ENCODE data around the gene TPSG1.

TPSG1 gene

DNA sequence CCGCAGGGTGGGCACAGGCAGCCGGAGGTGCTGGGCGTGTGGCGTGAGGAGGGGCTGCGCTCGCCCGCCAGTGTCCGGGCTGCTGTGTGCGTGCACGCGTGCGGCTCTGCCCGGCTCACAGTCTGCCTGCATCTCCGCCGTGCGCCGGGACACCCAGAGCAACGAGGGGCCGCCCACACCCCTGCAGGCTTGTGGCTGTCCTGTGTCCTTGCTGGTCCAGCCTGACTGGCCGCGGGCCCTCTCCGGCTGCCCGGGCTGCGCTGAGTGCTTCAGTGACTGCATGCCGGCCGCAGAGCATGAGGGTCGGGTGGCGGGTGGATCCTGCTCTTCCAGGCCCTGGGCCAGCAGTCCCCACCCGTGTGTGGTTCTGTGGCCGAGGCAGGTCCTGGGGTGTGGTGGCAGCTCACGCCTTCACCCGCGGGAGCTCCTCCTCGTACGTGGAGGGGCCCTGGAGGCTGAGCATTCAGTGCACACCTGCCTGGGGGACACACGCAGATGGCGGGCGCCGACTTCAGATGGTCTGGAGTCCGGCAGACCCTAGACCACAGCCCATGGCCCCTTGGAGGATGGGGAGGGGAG is 12.4 kb downstream of the TPSG1 start:
- H2AFZ ChIP-seq (ENCODE audit: low read depth, low read length, severe bottlenecking) = no peak overlapping the region
- no peaks in the 10 kb centered on the region for H3K9me3 ChIP-seq (ENCODE audit: insufficient read depth, low read length)
- no peaks in the 10 kb centered on the region for H3K36me3 ChIP-seq (ENCODE audit: low read length)
- no peak for TF ChIP-seq EZH2phosphoT487 (conservative IDR thresholded peaks at IDR 0.05; ENCODE audit: low read length)
- TF ChIP-seq, protein P1, sequence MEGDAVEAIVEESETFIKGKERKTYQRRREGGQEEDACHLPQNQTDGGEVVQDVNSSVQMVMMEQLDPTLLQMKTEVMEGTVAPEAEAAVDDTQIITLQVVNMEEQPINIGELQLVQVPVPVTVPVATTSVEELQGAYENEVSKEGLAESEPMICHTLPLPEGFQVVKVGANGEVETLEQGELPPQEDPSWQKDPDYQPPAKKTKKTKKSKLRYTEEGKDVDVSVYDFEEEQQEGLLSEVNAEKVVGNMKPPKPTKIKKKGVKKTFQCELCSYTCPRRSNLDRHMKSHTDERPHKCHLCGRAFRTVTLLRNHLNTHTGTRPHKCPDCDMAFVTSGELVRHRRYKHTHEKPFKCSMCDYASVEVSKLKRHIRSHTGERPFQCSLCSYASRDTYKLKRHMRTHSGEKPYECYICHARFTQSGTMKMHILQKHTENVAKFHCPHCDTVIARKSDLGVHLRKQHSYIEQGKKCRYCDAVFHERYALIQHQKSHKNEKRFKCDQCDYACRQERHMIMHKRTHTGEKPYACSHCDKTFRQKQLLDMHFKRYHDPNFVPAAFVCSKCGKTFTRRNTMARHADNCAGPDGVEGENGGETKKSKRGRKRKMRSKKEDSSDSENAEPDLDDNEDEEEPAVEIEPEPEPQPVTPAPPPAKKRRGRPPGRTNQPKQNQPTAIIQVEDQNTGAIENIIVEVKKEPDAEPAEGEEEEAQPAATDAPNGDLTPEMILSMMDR (IDR thresholded peaks at IDR 0.05; ENCODE audit: insufficient read depth, low read length, poor library complexity, severe bottlenecking) = no peak
- no peak overlapping the region for H3K4me3 ChIP-seq (ENCODE audit: insufficient read depth, low read length, poor library complexity, severe bottlenecking)
- no peaks in the 10 kb centered on the region for H3K27me3 ChIP-seq (ENCODE audit: low read length)
- H4K20me1 ChIP-seq (ENCODE audit: low read depth, low read length) = no peaks in the 10 kb centered on the region
- no peaks in the 10 kb centered on the region for H3K79me2 ChIP-seq (ENCODE audit: insufficient read depth, low read length)
- no peak overlapping the region for H3K9ac ChIP-seq (ENCODE audit: low read length)
- no peaks in the 10 kb centered on the region for H3K9me2 ChIP-seq (replicated peaks; ENCODE audit: insufficient read depth, low read length)
- H3F3A ChIP-seq (ENCODE audit: insufficient read depth) = no peaks in the 10 kb centered on the region
- H3K4me2 ChIP-seq (ENCODE audit: low read depth, low read length, poor library complexity, severe bottlenecking) = no peak overlapping the region
- no peak overlapping the region for H3K27ac ChIP-seq (ENCODE audit: low read depth, low read length)

DNA sequence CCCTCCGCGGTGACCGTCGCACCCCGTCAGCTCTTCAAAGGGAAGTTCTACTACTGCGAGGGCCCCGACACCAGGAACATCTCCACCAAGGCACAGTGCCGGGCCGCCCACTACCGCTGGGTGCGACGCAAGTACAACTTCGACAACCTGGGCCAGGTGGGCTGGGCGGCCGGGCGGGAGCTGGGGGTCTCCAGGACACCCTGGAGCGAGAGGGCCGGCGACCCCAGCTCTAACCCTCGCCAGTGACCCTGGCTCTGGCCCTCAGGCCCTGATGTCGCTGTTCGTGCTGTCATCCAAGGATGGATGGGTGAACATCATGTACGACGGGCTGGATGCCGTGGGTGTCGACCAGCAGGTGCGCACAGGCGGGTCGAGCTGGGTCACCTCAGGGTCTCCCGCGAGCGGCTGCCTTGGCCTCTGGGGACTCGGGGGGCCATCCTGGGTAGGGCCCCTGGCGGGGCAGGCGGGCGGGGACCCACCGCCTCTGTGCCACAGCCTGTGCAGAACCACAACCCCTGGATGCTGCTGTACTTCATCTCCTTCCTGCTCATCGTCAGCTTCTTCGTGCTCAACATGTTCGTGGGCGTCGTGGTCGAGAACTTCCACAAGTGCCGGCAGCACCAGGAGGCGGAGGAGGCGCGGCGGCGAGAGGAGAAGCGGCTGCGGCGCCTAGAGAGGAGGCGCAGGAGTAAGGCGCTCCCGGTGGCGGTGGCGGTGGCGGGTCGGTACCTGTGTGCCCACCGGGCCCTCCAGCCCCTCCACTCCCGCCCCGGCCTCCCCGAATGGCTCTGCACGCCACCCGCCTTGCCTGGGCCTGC is 13.4 kb downstream of the TPSG1 start:
- Histone ChIP-seq H3F3A (ENCODE audit: insufficient read depth) (no peaks in the 10 kb centered on the region), H4K20me1 (ENCODE audit: low read depth, low read length) (no peaks in the 10 kb centered on the region), H3K27me3 (ENCODE audit: low read length) (no peaks in the 10 kb centered on the region), H2AFZ (ENCODE audit: low read depth, low read length, severe bottlenecking) (no peak overlapping the region), H3K27ac (ENCODE audit: low read depth, low read length) (no peak overlapping the region), H3K9me3 (ENCODE audit: insufficient read depth, low read length) (no peaks in the 10 kb centered on the region), H3K4me2 (ENCODE audit: low read depth, low read length, poor library complexity, severe bottlenecking) (no peak overlapping the region), H3K36me3 (ENCODE audit: low read length) (no peaks in the 10 kb centered on the region), H3K79me2 (ENCODE audit: insufficient read depth, low read length) (no peaks in the 10 kb centered on the region), H3K9me2 (replicated peaks; ENCODE audit: insufficient read depth, low read length) (no peaks in the 10 kb centered on the region), H3K9ac (ENCODE audit: low read length) (no peak overlapping the region), H3K4me3 (ENCODE audit: insufficient read depth, low read length, poor library complexity, severe bottlenecking) (no peak overlapping the region)
- TF ChIP-seq, protein P1 (IDR thresholded peaks at IDR 0.05; ENCODE audit: insufficient read depth, low read length, poor library complexity, severe bottlenecking) = no peak
- no peak for TF ChIP-seq EZH2phosphoT487 (conservative IDR thresholded peaks at IDR 0.05; ENCODE audit: low read length)

DNA sequence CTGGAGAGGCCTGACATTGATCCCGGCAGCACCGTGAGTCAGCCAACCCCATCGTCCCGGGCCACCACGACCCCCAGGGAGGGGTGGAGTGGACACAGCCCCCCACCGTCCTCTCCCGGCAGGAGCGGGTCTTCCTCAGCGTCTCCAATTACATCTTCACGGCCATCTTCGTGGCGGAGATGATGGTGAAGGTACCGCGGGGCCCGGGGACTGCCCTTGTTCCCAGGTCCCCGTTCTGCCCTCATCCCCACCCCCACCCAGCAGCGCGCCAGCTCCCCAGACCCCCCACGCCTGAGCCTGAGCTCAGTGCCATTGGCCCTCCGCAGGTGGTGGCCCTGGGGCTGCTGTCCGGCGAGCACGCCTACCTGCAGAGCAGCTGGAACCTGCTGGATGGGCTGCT is 14.6 kb downstream of the TPSG1 start:
- Histone ChIP-seq H3K9me2 (replicated peaks; ENCODE audit: insufficient read depth, low read length) (no peaks in the 10 kb centered on the region), H3K27me3 (ENCODE audit: low read length) (no peaks in the 10 kb centered on the region), H4K20me1 (ENCODE audit: low read depth, low read length) (no peaks in the 10 kb centered on the region), H3K4me3 (ENCODE audit: insufficient read depth, low read length, poor library complexity, severe bottlenecking) (no peak overlapping the region), H3K9me3 (ENCODE audit: insufficient read depth, low read length) (no peaks in the 10 kb centered on the region), H2AFZ (ENCODE audit: low read depth, low read length, severe bottlenecking) (no peak overlapping the region), H3K4me2 (ENCODE audit: low read depth, low read length, poor library complexity, severe bottlenecking) (no peak overlapping the region), H3K36me3 (ENCODE audit: low read length) (no peaks in the 10 kb centered on the region), H3K9ac (ENCODE audit: low read length) (no peak overlapping the region), H3K27ac (ENCODE audit: low read depth, low read length) (no peak overlapping the region), H3K79me2 (ENCODE audit: insufficient read depth, low read length) (no peaks in the 10 kb centered on the region), H3F3A (ENCODE audit: insufficient read depth) (no peaks in the 10 kb centered on the region)
- TF ChIP-seq EZH2phosphoT487 (conservative IDR thresholded peaks at IDR 0.05; ENCODE audit: low read length) = no peak
- TF ChIP-seq, protein P1 (IDR thresholded peaks at IDR 0.05; ENCODE audit: insufficient read depth, low read length, poor library complexity, severe bottlenecking) = no peak

Measured in SU-DHL-6 (cell line).